Uterus (tissue), 2 donors: ENCODE data around the gene KIF26B.

ENCODE experiments used
- POLR2A ChIP-seq, 2 donors: fragments of 450-650 bp; IDR thresholded peaks; one replicate each; pipeline ENCODE4 v1.6.1; 2016; ENCODE audit warnings: antibody characterized with exemption in 2 of 2, mild to moderate bottlenecking in 1 of 2, moderate library complexity in 1 of 2
- TF ChIP-seq, protein P1 (sequence below), 4 experiments: fragments of 200-600 bp in 2 of 4; fragments of 450-650 bp in 2 of 4; sonication (generic) in 2 of 4; IDR thresholded peaks; one replicate each; pipeline ENCODE4 v1.5.1; 2016 to 2019; ENCODE audit warnings: antibody characterized with exemption in 4 of 4, mild to moderate bottlenecking in 2 of 4, moderate library complexity in 1 of 4

DNA sequence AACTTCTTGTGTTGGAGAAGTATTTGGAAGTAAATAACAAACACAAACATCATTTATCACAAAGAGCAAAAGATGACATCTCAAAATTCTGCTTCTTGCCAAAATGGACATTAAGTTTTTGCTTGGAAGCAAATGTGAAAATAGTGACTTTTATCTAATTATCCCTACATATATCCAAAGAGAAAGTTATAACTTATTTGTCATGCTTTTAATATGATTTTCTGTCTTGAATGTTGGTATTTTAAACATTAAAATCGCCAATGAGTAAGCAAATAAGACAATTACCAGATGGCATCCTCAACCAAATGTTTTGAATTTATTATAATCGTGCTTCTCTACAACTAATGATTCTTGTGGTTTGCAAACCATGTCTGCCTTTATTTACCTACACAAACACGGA lies 594.3 kb downstream of the KIF26B start:
- TF ChIP-seq POLR2A (IDR thresholded peaks at IDR 0.05): no peak
- TF ChIP-seq, protein P1, sequence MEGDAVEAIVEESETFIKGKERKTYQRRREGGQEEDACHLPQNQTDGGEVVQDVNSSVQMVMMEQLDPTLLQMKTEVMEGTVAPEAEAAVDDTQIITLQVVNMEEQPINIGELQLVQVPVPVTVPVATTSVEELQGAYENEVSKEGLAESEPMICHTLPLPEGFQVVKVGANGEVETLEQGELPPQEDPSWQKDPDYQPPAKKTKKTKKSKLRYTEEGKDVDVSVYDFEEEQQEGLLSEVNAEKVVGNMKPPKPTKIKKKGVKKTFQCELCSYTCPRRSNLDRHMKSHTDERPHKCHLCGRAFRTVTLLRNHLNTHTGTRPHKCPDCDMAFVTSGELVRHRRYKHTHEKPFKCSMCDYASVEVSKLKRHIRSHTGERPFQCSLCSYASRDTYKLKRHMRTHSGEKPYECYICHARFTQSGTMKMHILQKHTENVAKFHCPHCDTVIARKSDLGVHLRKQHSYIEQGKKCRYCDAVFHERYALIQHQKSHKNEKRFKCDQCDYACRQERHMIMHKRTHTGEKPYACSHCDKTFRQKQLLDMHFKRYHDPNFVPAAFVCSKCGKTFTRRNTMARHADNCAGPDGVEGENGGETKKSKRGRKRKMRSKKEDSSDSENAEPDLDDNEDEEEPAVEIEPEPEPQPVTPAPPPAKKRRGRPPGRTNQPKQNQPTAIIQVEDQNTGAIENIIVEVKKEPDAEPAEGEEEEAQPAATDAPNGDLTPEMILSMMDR (IDR thresholded peaks at IDR 0.05): no peak
